ENCODE results near the gene FLNA. TPM values are rescaled to one million over a fixed set of nuclear protein-coding genes. Genes with fewer than 3 reads are reported as not detected.

Gene FLNA
- 100 to 1,000 TPM; 985 to 994 TPM for total RNA-seq

GRCh38 chrX:154374313-154375155 is at the start of gene FLNA:
Gene FLNA, minus strand, starts transcription at chrX:154374634. Its CDS starts 3,389 bp downstream, at chrX:154371245.
- ATAC-seq (ENCODE audit: low read depth): no peak
- peak; percentile 51 for DNase-seq
- Mint-ChIP-seq H3K27ac (peak within 1 kb of the TSS; percentile 42), H3K36me3 (no peaks in the 10 kb centered on the region), H3K4me3 (peak within 1 kb of the TSS; percentile 78), H3K4me1 (peaks cover 11% of the 10 kb centered on the region), H3K27me3 (no peaks in the 10 kb centered on the region), H3K9me3 (no peaks in the 10 kb centered on the region)
- POLR2A ChIA-PET: interaction anchor here (0.7 to 1.2 kb wide), 2 partner anchors 27 to 115 kb away, joined by 3 to 4 read pairs; no protein-coding TSS in a partner anchor

GRCh38 chrX:154420402-154420756 is 45.9 kb upstream of the FLNA start:
- DNase-seq (no peak), ATAC-seq (ENCODE audit: low read depth) (no peak)
- no peaks in the 10 kb centered on the region for H3K9me3 Mint-ChIP-seq
- POLR2A ChIA-PET: interaction anchor here (0.5 to 1.3 kb wide), 3 partner anchors 8 to 327 kb away, joined by 3 to 5 read pairs (median 3); no protein-coding TSS in a partner anchor
- H3K36me3 Mint-ChIP-seq: peaks cover under 1% of the 10 kb centered on the region
- H3K27me3 Mint-ChIP-seq: no peaks in the 10 kb centered on the region
- H3K4me3 Mint-ChIP-seq: no peak overlapping the region
- no peak overlapping the region for H3K27ac Mint-ChIP-seq
- H3K4me1 Mint-ChIP-seq: peaks cover 5% of the 10 kb centered on the region

- no peak for ATAC-seq (ENCODE audit: low read depth)
- H3K27me3 Mint-ChIP-seq: no peaks in the 10 kb centered on the region
Observed at GRCh38 chrX:154419688-154420401, 45.4 kb upstream of the FLNA start.

GRCh38 chrX:154419189-154419588 is 44.8 kb upstream of the FLNA start:
- H3K36me3 Mint-ChIP-seq: peaks cover 2% of the 10 kb centered on the region
- H3K4me3 Mint-ChIP-seq: no peak overlapping the region
- H3K27me3 Mint-ChIP-seq: no peaks in the 10 kb centered on the region
- no peaks in the 10 kb centered on the region for H3K9me3 Mint-ChIP-seq
- H3K27ac Mint-ChIP-seq: no peak overlapping the region
- ATAC-seq (ENCODE audit: low read depth) (no peak), DNase-seq (no peak)
- H3K4me1 Mint-ChIP-seq: peaks cover 2% of the 10 kb centered on the region
- POLR2A ChIA-PET: no interaction called here

More at GRCh38 chrX:154419688-154420401, 45.4 kb upstream of the FLNA start:
- Mint-ChIP-seq H3K4me3 (no peak overlapping the region), H3K27ac (no peak overlapping the region), H3K4me1 (peaks cover 5% of the 10 kb centered on the region), H3K9me3 (no peaks in the 10 kb centered on the region), H3K36me3 (peaks cover 2% of the 10 kb centered on the region)
- no peak for DNase-seq
- POLR2A ChIA-PET: interaction anchor here (0.5 kb wide), 1 partner anchor 326 kb away, joined by 3 read pairs; no protein-coding TSS in a partner anchor

- DNase-seq (no peak), ATAC-seq (ENCODE audit: low read depth) (no peak)
- Mint-ChIP-seq H3K4me3 (no peak overlapping the region), H3K27ac (no peak overlapping the region), H3K27me3 (no peaks in the 10 kb centered on the region), H3K36me3 (peaks cover 5% of the 10 kb centered on the region), H3K9me3 (no peaks in the 10 kb centered on the region), H3K4me1 (peaks cover 3% of the 10 kb centered on the region)
- POLR2A ChIA-PET: interaction anchor here (1.8 kb wide), 1 partner anchor 12 kb away, joined by 4 read pairs; no protein-coding TSS in a partner anchor
Observed at GRCh38 chrX:154417157-154417556, 42.7 kb upstream of the FLNA start.

GRCh38 chrX:154413142-154413541 is 38.7 kb upstream of the FLNA start:
- Mint-ChIP-seq H3K4me1 (peaks cover 9% of the 10 kb centered on the region), H3K27me3 (no peaks in the 10 kb centered on the region), H3K4me3 (no peak overlapping the region), H3K36me3 (peaks cover 5% of the 10 kb centered on the region), H3K27ac (peak overlapping the region; percentile 94), H3K9me3 (no peaks in the 10 kb centered on the region)
- no peak for ATAC-seq (ENCODE audit: low read depth)
- DNase-seq: no peak
- POLR2A ChIA-PET: interaction anchor here (0.8 to 5.4 kb wide), 9 partner anchors 8 to 114 kb away, joined by 3 to 72 read pairs (median 5); partner anchors contain the start of genes RPL10, SLC10A3 and UBL4A

- peaks cover 5% of the 10 kb centered on the region for H3K36me3 Mint-ChIP-seq
- H3K27ac Mint-ChIP-seq: peak overlapping the region; percentile 94
- H3K4me3 Mint-ChIP-seq: peak overlapping the region; percentile 79
- POLR2A ChIA-PET: interaction anchor here (0.6 to 5.4 kb wide), 19 partner anchors 9 to 427 kb away, joined by 3 to 72 read pairs (median 3); partner anchors contain the start of genes PLXNA3, RPL10, SLC10A3 and UBL4A
- ATAC-seq (ENCODE audit: low read depth) (peak; percentile 61), DNase-seq (no peak)
- no peaks in the 10 kb centered on the region for H3K9me3 Mint-ChIP-seq
- peaks cover 9% of the 10 kb centered on the region for H3K4me1 Mint-ChIP-seq
- no peaks in the 10 kb centered on the region for H3K27me3 Mint-ChIP-seq
Observed at GRCh38 chrX:154412468-154412867, 38.0 kb upstream of the FLNA start.

GRCh38 chrX:154411981-154412340 is 37.5 kb upstream of the FLNA start:
- Mint-ChIP-seq H3K4me1 (peaks cover 9% of the 10 kb centered on the region), H3K4me3 (peak overlapping the region; percentile 79), H3K36me3 (peaks cover 5% of the 10 kb centered on the region), H3K9me3 (no peaks in the 10 kb centered on the region), H3K27ac (peak overlapping the region; percentile 94), H3K27me3 (no peaks in the 10 kb centered on the region)
- peak; percentile 67 for ATAC-seq (ENCODE audit: low read depth)
- DNase-seq: peak; percentile 65
- POLR2A ChIA-PET: interaction anchor here (0.6 to 5.4 kb wide), 19 partner anchors 9 to 426 kb away, joined by 3 to 72 read pairs (median 4); partner anchors contain the start of genes PLXNA3, RPL10, SLC10A3 and UBL4A

- POLR2A ChIA-PET: interaction anchor here (0.9 to 5.4 kb wide), 4 partner anchors 10 to 133 kb away, joined by 3 to 72 read pairs (median 3); partner anchors contain the start of genes RPL10 and SLC10A3
- peak; percentile 53 for DNase-seq
- no peaks in the 10 kb centered on the region for H3K9me3 Mint-ChIP-seq
- H3K36me3 Mint-ChIP-seq: peaks cover 3% of the 10 kb centered on the region
- H3K27me3 Mint-ChIP-seq: no peaks in the 10 kb centered on the region
- ATAC-seq (ENCODE audit: low read depth): peak; percentile 17
- H3K4me1 Mint-ChIP-seq: peaks cover 9% of the 10 kb centered on the region
- H3K27ac Mint-ChIP-seq: peak within 1 kb of the TSS; percentile 81
- H3K4me3 Mint-ChIP-seq: peak within 1 kb of the TSS; percentile 84
Observed at GRCh38 chrX:154409222-154409871, 34.9 kb upstream of the FLNA start, which contains the start of gene DNASE1L1. Gene DNASE1L1, minus strand, starts transcription at chrX:154409254. Its CDS starts 3,686 bp downstream, at chrX:154405568.

- H3K4me1 Mint-ChIP-seq: peaks cover 9% of the 10 kb centered on the region
- peaks cover 3% of the 10 kb centered on the region for H3K36me3 Mint-ChIP-seq
- H3K4me3 Mint-ChIP-seq: peak overlapping the region; percentile 84
- no peaks in the 10 kb centered on the region for H3K9me3 Mint-ChIP-seq
- DNase-seq (no peak), ATAC-seq (ENCODE audit: low read depth) (peak; percentile 2)
- POLR2A ChIA-PET: interaction anchor here (0.9 to 5.4 kb wide), 4 partner anchors 9 to 133 kb away, joined by 3 to 72 read pairs (median 3); partner anchors contain the start of genes RPL10 and SLC10A3
- no peaks in the 10 kb centered on the region for H3K27me3 Mint-ChIP-seq
- H3K27ac Mint-ChIP-seq: peak overlapping the region; percentile 81
Observed at GRCh38 chrX:154408659-154409221, 34.3 kb upstream of the FLNA start.

GRCh38 chrX:154404625-154405192 is 30.3 kb upstream of the FLNA start:
- no peak for DNase-seq
- H3K4me1 Mint-ChIP-seq: peaks cover 8% of the 10 kb centered on the region
- no peak for ATAC-seq (ENCODE audit: low read depth)
- peaks cover 1% of the 10 kb centered on the region for H3K36me3 Mint-ChIP-seq
- no peak overlapping the region for H3K27ac Mint-ChIP-seq
- H3K27me3 Mint-ChIP-seq: no peaks in the 10 kb centered on the region
- POLR2A ChIA-PET: no interaction called here
- H3K9me3 Mint-ChIP-seq: no peaks in the 10 kb centered on the region
- H3K4me3 Mint-ChIP-seq: no peak overlapping the region

GRCh38 chrX:154403858-154404257 is 29.4 kb upstream of the FLNA start:
- no peaks in the 10 kb centered on the region for H3K9me3 Mint-ChIP-seq
- H3K4me1 Mint-ChIP-seq: peaks cover 9% of the 10 kb centered on the region
- POLR2A ChIA-PET: interaction anchor here (1.5 kb wide), 1 partner anchor 37 kb away, joined by 4 read pairs; no protein-coding TSS in a partner anchor
- no peaks in the 10 kb centered on the region for H3K27me3 Mint-ChIP-seq
- DNase-seq (no peak), ATAC-seq (ENCODE audit: low read depth) (no peak)
- peaks cover 10% of the 10 kb centered on the region for H3K36me3 Mint-ChIP-seq
- H3K27ac Mint-ChIP-seq: no peak overlapping the region
- no peak overlapping the region for H3K4me3 Mint-ChIP-seq
